HG02759 (cell line): ENCODE results near the gene PPP1R8.
"Not testable (repeated sequence)": the region's sequence is repeated elsewhere in the genome, so short reads cannot be mapped to it uniquely, and the experiment has no call there.

ENCODE experiments used
- ATAC-seq: cut with Tn5 transposase; IDR thresholded peaks from one replicate; pipeline ENCODE4 v1.9.1; 2021; ENCODE audit warnings: mild to moderate bottlenecking, moderate library complexity; ENCODE audit not compliant: unreplicated experiment

The PPP1R8 gene

DNA sequence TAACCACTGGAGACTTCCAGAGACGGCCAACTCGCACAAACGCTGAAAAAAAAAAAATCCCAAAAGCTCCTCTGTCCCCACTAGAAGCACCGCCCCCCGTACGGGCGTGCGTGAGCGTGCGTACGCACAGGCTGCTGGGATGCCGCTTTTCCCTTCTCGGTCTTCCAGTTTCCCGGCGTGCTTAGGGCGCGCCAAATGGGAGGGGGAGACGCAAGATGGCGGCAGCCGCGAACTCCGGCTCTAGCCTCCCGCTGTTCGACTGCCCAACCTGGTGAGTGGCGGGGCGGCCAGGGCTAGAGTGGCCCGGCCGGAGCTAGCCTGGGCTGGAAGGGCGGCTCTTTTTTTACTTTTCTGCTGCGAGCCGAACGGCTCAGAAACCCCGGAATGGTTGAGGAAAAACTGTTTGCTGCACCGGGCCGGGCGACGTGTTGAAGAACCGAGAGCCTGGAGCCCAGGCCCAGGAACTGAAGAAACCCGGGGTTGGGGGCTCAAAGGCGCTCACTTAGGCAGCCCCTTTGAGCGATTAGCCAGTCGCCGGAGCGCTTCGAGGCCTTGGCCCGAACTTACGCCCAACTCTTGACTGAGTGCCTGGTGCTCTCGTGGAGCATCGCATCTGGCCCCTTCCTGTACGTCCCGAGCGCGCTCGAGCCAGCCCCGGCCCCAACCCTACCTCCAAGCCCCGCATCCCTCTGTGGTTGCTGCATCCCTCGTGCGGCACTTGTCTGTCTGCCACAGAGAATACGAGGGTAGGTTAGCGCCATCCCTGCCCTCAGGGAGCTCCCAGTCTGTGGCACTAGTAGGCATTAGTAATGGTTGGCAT, at the start of gene PPP1R8:
TSS of gene PPP1R8 (plus strand) at position 162 of the 820 bp plus-strand sequence. CDS start at position 216, 54 bp downstream.
- peak; percentile 97 for ATAC-seq

GRCh38 chr1:27782950-27783349, 47.6 kb upstream of the PPP1R8 start:
- ATAC-seq, result no peak

GRCh38 chr1:27784700-27785099, 45.9 kb upstream of the PPP1R8 start:
- no peak for ATAC-seq

DNA sequence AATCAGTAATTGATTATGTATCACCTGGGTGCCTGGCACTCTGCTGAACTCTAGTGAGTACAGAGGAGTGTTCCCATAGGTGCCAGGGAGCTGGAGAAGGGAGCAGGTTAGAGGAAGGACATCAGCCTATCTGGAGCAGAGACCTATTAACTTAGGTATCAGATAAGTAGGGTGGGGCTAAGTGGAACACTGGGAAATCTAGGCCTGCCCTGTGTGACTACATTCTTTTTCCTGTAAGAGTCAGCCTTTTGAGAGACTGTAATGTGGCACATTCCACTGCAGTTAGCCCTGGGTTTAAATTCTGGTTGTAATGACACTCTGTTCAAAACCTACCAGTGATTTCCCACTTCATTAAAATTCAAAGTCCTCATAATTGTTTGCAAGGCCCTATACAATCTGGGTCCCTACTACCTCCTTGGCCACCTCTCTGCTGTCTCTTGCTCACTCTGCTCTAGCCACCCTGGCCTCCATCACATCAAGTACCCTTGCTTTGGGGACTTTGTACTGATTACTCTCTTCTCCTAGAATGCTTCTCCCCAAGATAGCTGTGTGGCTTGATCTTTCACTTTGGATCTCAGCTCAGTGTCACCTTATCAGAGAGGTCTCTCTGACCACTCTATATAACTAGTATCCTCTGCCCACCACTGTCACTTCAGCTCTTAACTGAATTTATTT, 44.7 kb upstream of the PPP1R8 start:
- no peak for ATAC-seq

DNA sequence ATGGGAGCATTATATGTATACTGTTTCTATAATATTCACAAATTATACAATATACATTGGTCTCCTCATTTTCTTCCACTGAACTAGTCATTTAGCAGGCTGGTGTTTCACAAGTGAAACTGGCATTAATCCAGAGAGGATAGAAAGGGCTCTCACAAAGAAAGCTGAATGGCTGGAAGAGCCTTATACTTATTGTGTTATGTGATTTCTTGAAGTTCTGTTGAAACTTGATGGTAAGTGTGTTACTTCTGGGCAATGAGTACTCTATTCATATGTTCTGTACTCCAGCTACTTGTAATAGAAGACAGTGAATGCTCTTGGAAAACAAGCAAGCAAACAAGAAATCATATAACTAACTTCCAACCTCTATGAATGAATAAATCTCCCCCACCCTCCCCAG, 42.7 kb upstream of the PPP1R8 start:
- ATAC-seq, result no peak

- no peak for ATAC-seq
Measured at GRCh38 chr1:27789540-27790041, 41.0 kb upstream of the PPP1R8 start.

DNA sequence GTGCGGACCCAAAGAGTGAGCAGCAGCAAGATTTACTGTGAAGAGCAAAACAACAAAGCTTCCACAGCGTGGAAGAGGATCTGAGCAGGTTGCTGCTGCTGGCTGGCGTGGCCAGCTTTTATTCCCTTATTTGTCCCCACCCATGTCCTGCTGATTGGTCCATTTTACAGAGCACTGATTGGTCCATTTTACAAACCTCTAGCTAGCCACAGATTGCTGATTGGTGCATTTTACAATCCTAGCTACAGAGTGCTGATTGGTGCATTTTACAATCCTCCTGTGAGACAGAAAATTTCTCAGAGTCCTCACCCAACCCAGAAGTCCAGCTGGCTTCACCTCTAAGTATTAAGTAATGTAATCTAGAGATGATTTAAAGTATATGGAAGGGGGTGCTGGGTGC, 40.3 kb upstream of the PPP1R8 start:
- not testable (repeated sequence) for ATAC-seq

- ATAC-seq, result no peak
Measured at GRCh38 chr1:27795601-27796000, 35.0 kb upstream of the PPP1R8 start.

GRCh38 chr1:27804791-27805190, 25.8 kb upstream of the PPP1R8 start:
- no peak for ATAC-seq

- no peak for ATAC-seq
Measured at GRCh38 chr1:27806758-27807157, 23.8 kb upstream of the PPP1R8 start.

DNA sequence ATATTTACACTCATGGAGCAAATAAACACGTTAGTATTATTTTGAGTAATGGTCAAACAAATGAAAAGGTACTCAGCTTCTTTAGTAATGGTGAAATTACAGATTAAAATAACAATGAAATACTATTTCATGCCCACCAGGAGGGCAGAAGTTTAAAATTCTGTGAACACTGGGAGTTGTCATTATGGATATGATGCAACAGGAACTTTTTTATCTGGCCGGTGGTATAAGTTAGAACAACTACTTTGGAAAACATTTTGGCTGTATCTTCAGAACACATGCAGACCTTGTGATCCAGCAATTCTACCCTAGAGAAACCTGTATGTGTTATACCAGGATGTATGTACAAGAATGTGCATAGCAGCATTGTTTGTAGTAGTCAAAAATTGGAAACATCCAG, 23.2 kb upstream of the PPP1R8 start:
- ATAC-seq, result no peak

- ATAC-seq, result not testable (repeated sequence)
Measured at GRCh38 chr1:27808131-27808530, 22.5 kb upstream of the PPP1R8 start.

- ATAC-seq, result no peak
Measured at GRCh38 chr1:27809883-27810282, 20.7 kb upstream of the PPP1R8 start.

GRCh38 chr1:27811741-27812500, 18.7 kb upstream of the PPP1R8 start:
- no peak for ATAC-seq

DNA sequence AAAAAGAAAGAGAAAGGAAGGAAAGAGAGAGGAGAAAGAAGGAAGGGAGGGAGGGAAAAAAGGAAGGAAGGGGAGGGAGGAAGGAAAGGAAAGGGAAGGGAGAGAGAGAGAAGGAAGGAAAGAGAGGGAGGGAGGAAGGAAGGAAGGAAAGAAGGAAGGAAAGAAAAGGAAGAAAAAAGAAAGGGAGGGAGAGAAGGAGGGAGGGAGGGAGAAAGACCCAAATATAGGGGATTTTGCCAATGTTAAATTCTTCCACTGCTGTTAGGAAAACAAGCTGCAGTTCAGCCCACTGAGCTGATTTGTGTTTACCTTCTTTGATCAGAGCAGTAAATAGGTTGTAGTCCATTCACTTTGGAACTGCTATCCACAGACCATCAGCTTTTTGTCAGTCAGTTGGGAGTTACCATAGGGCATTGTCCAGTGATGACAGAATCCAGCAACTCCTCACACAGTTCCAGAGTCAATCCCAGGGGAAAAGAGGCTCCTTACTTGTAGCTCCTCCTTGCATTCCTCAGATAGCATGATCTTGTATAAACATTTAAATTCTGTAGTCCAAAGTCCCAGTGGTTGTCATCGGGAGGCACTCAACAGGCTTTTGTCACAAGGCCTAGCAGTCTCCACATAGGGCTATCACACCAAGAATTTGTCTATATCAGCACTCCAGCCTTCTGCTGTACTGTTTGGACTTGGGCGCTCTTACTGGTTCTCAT, 13.5 kb upstream of the PPP1R8 start:
- no peak for ATAC-seq

DNA sequence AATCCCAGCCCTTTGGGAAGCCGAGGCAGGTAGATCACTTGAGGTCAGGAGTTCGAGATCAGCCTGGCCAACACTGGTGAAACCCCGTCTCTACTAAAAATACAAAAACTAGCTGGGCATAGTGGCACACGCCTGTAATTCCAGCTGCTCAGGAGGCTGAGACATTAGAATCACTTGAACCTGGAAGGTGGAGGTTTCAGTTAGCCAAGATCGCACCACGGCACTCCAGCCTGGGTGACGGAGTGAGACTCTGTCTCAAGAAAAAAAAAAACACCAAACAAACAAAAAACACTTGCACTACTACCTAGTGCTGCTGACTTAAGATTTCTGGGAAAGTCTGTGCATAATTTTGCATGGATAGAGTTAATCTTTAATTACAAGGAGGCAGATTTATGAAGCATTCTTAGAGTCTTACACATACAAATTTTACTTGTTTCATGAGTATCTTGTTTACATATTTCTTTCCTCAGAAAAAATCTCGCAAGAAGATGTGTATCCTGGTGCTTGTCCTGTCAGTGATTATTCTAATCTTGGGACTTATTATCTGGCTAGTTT, 8.7 kb upstream of the PPP1R8 start:
- ATAC-seq, result no peak

DNA sequence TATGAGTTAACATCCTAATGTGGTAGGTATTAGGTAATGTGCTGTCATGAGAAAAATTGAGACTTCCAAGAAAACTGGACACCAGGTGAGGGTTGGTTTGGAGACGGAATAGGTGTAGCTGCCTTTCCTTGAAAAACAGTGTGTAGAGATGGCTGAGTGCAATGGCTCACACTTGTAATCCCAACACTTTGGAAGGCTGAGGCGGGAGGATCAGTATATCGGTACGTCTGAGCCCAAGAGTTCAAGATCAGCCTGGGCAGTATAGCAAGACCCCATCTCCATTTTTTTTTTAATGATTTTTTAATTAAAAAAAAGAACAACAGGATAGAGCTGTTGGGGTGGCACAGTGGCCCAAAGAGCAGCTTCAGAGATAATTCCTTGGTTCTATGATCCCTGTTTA, 6.8 kb upstream of the PPP1R8 start:
- no peak for ATAC-seq

DNA sequence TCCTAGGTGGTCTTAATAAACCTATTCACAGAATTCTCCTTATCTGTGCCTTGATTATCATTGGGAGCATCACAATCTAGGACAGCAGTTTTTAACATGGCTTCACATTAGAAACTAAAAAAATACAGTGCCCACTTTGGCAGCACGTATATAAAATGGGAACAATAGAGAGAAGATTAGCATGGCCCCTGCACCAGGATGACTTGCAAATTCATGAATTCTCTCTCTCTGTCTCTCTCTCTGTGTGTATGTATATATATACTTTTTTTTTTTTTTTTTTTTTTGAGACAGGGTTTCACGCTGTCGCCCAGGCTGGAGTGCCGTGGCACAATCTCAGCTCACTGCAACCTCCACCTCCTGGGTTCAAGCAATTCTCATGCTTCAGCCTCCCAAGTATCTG, 6.2 kb upstream of the PPP1R8 start:
- ATAC-seq, result no peak

- ATAC-seq, result not testable (repeated sequence)
Measured at GRCh38 chr1:27829339-27829960, 1.1 kb upstream of the PPP1R8 start.
